HepG2 (cell line): Measurements from ENCODE around the gene RFC1. TPM values are rescaled to one million over a fixed set of nuclear protein-coding genes. Genes with fewer than 3 reads are reported as not detected.
A peak's percentile ranks its signal among the peaks of the same experiment; 100 is the strongest.

Source experiments
- CAMTA2 ChIP-seq: sonication (generic); formaldehyde crosslinking; IDR thresholded peaks from 2 replicates; pipeline ENCODE4 v1.4.0; 2020; ENCODE audit warnings: mild to moderate bottlenecking, missing genetic modification reagents, borderline replicate concordance
- CBX5 ChIP-seq: sonication (generic); formaldehyde crosslinking; IDR thresholded peaks from 2 replicates; pipeline ENCODE4 v1.4.0; 2020; ENCODE audit warnings: missing genetic modification reagents, borderline replicate concordance
- CCDC6 ChIP-seq: sonication (generic); formaldehyde crosslinking; IDR thresholded peaks from 2 replicates; pipeline ENCODE4 v1.8.1; 2022; ENCODE audit warnings: mild to moderate bottlenecking, missing genetic modification reagents, moderate library complexity
- GPN1 ChIP-seq: sonication (generic); formaldehyde crosslinking; IDR thresholded peaks from 2 replicates; pipeline ENCODE4 v1.5.1; 2020; ENCODE audit warnings: missing genetic modification reagents, borderline replicate concordance
- HNRNPLL ChIP-seq: fragments of 200-400 bp; formaldehyde crosslinking; IDR thresholded peaks from 2 replicates; pipeline ENCODE4 v1.6.1; 2017; ENCODE audit warnings: mild to moderate bottlenecking, low read depth, low read length; ENCODE audit not compliant: poor library complexity, severe bottlenecking
- HOXA3 ChIP-seq: sonication (generic); formaldehyde crosslinking; IDR thresholded peaks from 2 replicates; pipeline ENCODE4 v1.5.0; 2020; ENCODE audit warnings: missing genetic modification reagents
- PLRG1 ChIP-seq: fragments of 450-650 bp; conservative IDR thresholded peaks from 2 replicates; pipeline ENCODE4 v1.6.1; 2016
- RFXAP ChIP-seq: sonication (generic); formaldehyde crosslinking; IDR thresholded peaks from 2 replicates; pipeline ENCODE4 v1.4.0; 2020; ENCODE audit warnings: missing genetic modification reagents, borderline replicate concordance
- SIN3B ChIP-seq: fragments of 150-350 bp; IDR thresholded peaks from 2 replicates; pipeline ENCODE4 v1.6.1; 2014; ENCODE audit warnings: low read length
- SRSF9 ChIP-seq: fragments of 200-400 bp; formaldehyde crosslinking; IDR thresholded peaks from 2 replicates; pipeline ENCODE4 v1.6.1; 2018; ENCODE audit warnings: borderline replicate concordance, mild to moderate bottlenecking, low read depth, low read length; ENCODE audit not compliant: insufficient read depth, poor library complexity, severe bottlenecking
- TGIF2 ChIP-seq: IDR thresholded peaks from 2 replicates; pipeline ENCODE4 v1.6.1; 2016; ENCODE audit warnings: control low read depth, missing compliant biosample characterization
- ZBTB3 ChIP-seq: sonication (generic); formaldehyde crosslinking; IDR thresholded peaks from 2 replicates; pipeline ENCODE4 v1.4.0; 2020; ENCODE audit warnings: low read depth, mild to moderate bottlenecking, moderate library complexity, missing genetic modification reagents, borderline replicate concordance
- ZFP82 ChIP-seq: sonication (generic); formaldehyde crosslinking; IDR thresholded peaks from 2 replicates; pipeline ENCODE4 v1.5.1; 2020; ENCODE audit warnings: mild to moderate bottlenecking, missing genetic modification reagents, borderline replicate concordance
- ZNF256 ChIP-seq: sonication (generic); formaldehyde crosslinking; conservative IDR thresholded peaks from 2 replicates; pipeline ENCODE4 v1.4.0; 2020; ENCODE audit warnings: missing genetic modification reagents
- ZNF33B ChIP-seq: sonication (generic); formaldehyde crosslinking; IDR thresholded peaks from 2 replicates; pipeline ENCODE4 v1.5.1; 2020; ENCODE audit warnings: mild to moderate bottlenecking, missing genetic modification reagents
- ZNF432 ChIP-seq: sonication (generic); formaldehyde crosslinking; IDR thresholded peaks from 2 replicates; pipeline ENCODE4 v1.5.0; 2020; ENCODE audit warnings: missing genetic modification reagents, mild to moderate bottlenecking, borderline replicate concordance
- ZNF589 ChIP-seq: sonication (generic); formaldehyde crosslinking; conservative IDR thresholded peaks from 2 replicates; pipeline ENCODE4 v1.8.0; 2022; ENCODE audit warnings: mild to moderate bottlenecking, moderate library complexity, missing genetic modification reagents
- ZNF713 ChIP-seq: sonication (generic); formaldehyde crosslinking; IDR thresholded peaks from 2 replicates; pipeline ENCODE4 v1.4.0; 2020; ENCODE audit warnings: mild to moderate bottlenecking, missing genetic modification reagents
- ZNF790 ChIP-seq: sonication (generic); formaldehyde crosslinking; IDR thresholded peaks from 2 replicates; pipeline ENCODE4 v1.8.0; 2022; ENCODE audit warnings: missing genetic modification reagents, mild to moderate bottlenecking, borderline replicate concordance
- ZNF850 ChIP-seq: sonication (generic); formaldehyde crosslinking; conservative IDR thresholded peaks from 2 replicates; pipeline ENCODE4 v1.9.0; 2021; ENCODE audit warnings: mild to moderate bottlenecking, missing genetic modification reagents
- polyA plus RNA-seq, 8 experiments: library from polyadenylated mRNA; depleted of rRNA in 3 of 8; stranded (reverse) in 7 of 8; unstranded in 1 of 8; fragments of >200 nt; fragmentation: Illumina TruSeq in 4 of 8; extraction: Trizol in 4 of 8; gene quantifications; 2 replicates each; pipeline versions ENCODE4 v1.2.1 to v1.2.3, GENCODE V29; 2011 to 2016; ENCODE audit warnings: low read depth in 4 of 8, missing spikeins in 1 of 8, mixed read lengths in 1 of 8; ENCODE audit not compliant: insufficient read depth in 1 of 8
- total RNA-seq, 5 experiments: library from RNA; depleted of rRNA; stranded (reverse); fragments of >200 nt; fragmentation: Illumina TruSeq; extraction: Trizol; gene quantifications; 2 replicates each; pipeline ENCODE4 v1.2.3, GENCODE V29; 2016; ENCODE audit warnings: low read depth in 1 of 5
- TF ChIP-seq, protein P1 (sequence below): sonication (generic); formaldehyde crosslinking; IDR thresholded peaks from 2 replicates; pipeline ENCODE4 v1.5.0; 2020; ENCODE audit warnings: mild to moderate bottlenecking, missing genetic modification reagents
- TF ChIP-seq, protein P2 (sequence below): sonication (generic); formaldehyde crosslinking; IDR thresholded peaks from 2 replicates; pipeline ENCODE4 v1.5.0; 2020; ENCODE audit warnings: mild to moderate bottlenecking, low read depth, missing genetic modification reagents, borderline replicate concordance
- TF ChIP-seq, protein P3 (sequence below): sonication (generic); formaldehyde crosslinking; IDR thresholded peaks from 2 replicates; pipeline ENCODE4 v1.5.1; 2020; ENCODE audit warnings: missing genetic modification reagents, mild to moderate bottlenecking, borderline replicate concordance
- TF ChIP-seq, protein P4 (sequence below): sonication (generic); formaldehyde crosslinking; IDR thresholded peaks from 2 replicates; pipeline ENCODE4 v1.5.0; 2020; ENCODE audit warnings: mild to moderate bottlenecking, missing genetic modification reagents, moderate library complexity
- TF ChIP-seq, protein P5 (sequence below): sonication (generic); formaldehyde crosslinking; IDR thresholded peaks from 2 replicates; pipeline ENCODE4 v1.4.0; 2020; ENCODE audit warnings: mild to moderate bottlenecking, missing genetic modification reagents, borderline replicate concordance

The RFC1 gene
- total and polyA plus RNA-seq, 2 of the 13 experiments (the other 11 are each of a cell fraction or from before 2014, with no cell fraction given) = 15.9 to 78.8 TPM

DNA sequence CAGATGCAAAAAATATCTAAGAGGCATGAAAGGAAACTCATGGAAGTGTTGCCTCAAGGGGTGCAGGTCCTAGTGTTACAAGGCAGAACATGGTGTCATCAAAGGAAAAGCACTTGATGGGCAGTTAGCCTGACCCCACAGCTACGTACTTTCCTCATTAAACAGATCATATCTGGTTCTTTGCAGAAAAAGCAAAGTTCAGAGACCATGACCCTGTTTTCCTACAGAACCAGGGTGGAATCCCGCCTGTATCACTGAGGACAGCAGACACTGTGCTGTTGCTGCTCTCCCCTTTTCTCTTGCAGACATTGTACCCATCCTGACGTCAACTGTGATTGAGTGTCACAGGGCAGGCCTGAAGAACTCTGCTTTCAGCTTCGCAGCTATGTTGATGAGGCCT lies 91.7 kb downstream of the RFC1 start (continued):
- TF ChIP-seq, protein P1, sequence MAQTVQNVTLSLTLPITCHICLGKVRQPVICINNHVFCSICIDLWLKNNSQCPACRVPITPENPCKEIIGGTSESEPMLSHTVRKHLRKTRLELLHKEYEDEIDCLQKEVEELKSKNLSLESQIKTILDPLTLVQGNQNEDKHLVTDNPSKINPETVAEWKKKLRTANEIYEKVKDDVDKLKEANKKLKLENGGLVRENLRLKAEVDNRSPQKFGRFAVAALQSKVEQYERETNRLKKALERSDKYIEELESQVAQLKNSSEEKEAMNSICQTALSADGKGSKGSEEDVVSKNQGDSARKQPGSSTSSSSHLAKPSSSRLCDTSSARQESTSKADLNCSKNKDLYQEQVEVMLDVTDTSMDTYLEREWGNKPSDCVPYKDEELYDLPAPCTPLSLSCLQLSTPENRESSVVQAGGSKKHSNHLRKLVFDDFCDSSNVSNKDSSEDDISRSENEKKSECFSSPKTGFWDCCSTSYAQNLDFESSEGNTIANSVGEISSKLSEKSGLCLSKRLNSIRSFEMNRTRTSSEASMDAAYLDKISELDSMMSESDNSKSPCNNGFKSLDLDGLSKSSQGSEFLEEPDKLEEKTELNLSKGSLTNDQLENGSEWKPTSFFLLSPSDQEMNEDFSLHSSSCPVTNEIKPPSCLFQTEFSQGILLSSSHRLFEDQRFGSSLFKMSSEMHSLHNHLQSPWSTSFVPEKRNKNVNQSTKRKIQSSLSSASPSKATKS = no peak
- TF ChIP-seq ZNF589 (no peak), ZNF432 (CRISPR knock-in tag) (no peak), ZBTB3 (CRISPR knock-in tag) (no peak), CAMTA2 (no peak), HNRNPLL (no peak), TGIF2 (no peak), ZNF33B (no peak), CCDC6 (CRISPR knock-in tag) (no peak), ZNF790 (no peak), ZFP82 (CRISPR knock-in tag) (no peak), RFXAP (CRISPR knock-in tag) (no peak), GPN1 (no peak), PLRG1 (no peak), SRSF9 (no peak), SIN3B (no peak), ZNF850 (no peak), ZNF256 (CRISPR knock-in tag) (no peak), CBX5 (no peak), ZNF713 (CRISPR knock-in tag) (no peak), HOXA3 (CRISPR knock-in tag) (peak; percentile 81)
- TF ChIP-seq, protein P2, sequence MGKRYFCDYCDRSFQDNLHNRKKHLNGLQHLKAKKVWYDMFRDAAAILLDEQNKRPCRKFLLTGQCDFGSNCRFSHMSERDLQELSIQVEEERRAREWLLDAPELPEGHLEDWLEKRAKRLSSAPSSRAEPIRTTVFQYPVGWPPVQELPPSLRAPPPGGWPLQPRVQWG (CRISPR knock-in tag) = no peak
- TF ChIP-seq, protein P3, sequence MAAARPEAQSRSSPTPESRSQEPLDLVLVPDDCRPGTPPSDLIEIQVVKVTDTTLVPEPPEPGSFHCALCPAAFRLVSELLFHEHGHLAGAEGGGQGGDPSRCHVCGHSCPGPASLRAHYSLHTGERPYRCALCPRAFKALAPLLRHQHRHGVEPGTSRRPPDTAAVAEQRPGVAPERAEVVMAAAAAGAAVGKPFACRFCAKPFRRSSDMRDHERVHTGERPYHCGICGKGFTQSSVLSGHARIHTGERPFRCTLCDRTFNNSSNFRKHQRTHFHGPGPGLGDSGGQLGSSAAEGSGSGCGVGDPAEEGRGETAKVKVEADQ = no peak
- TF ChIP-seq, protein P4, sequence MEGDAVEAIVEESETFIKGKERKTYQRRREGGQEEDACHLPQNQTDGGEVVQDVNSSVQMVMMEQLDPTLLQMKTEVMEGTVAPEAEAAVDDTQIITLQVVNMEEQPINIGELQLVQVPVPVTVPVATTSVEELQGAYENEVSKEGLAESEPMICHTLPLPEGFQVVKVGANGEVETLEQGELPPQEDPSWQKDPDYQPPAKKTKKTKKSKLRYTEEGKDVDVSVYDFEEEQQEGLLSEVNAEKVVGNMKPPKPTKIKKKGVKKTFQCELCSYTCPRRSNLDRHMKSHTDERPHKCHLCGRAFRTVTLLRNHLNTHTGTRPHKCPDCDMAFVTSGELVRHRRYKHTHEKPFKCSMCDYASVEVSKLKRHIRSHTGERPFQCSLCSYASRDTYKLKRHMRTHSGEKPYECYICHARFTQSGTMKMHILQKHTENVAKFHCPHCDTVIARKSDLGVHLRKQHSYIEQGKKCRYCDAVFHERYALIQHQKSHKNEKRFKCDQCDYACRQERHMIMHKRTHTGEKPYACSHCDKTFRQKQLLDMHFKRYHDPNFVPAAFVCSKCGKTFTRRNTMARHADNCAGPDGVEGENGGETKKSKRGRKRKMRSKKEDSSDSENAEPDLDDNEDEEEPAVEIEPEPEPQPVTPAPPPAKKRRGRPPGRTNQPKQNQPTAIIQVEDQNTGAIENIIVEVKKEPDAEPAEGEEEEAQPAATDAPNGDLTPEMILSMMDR (CRISPR knock-in tag) = 0 out of 2 replicates have a peak, but pooled peaks have one; percentile 3
- TF ChIP-seq, protein P5, sequence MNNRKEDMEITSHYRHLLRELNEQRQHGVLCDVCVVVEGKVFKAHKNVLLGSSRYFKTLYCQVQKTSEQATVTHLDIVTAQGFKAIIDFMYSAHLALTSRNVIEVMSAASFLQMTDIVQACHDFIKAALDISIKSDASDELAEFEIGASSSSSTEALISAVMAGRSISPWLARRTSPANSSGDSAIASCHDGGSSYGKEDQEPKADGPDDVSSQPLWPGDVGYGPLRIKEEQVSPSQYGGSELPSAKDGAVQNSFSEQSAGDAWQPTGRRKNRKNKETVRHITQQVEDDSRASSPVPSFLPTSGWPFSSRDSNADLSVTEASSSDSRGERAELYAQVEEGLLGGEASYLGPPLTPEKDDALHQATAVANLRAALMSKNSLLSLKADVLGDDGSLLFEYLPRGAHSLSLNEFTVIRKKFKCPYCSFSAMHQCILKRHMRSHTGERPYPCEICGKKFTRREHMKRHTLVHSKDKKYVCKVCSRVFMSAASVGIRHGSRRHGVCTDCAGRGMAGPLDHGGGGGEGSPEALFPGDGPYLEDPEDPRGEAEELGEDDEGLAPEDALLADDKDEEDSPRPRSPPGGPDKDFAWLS = no peak
